Glutamatergic neuron (in vitro differentiated cells): Measurements from ENCODE around the gene MAML2. TPM values are rescaled to one million over a fixed set of nuclear protein-coding genes. Genes with fewer than 3 reads are reported as not detected.

Source experiments
- DNase-seq: peaks from one replicate; pipeline ENCODE4 v3.0.0; 2022
- H3K27ac Mint-ChIP-seq: one replicate; pipeline ENCODE4 v1.8.0; 2020; ENCODE audit warnings: mild to moderate bottlenecking, mixed read lengths, inconsistent platforms; ENCODE audit not compliant: unreplicated experiment
- H3K27me3 Mint-ChIP-seq: one replicate; pipeline ENCODE4 v1.8.0; 2020; ENCODE audit warnings: mild to moderate bottlenecking, moderate library complexity, mixed read lengths, inconsistent platforms; ENCODE audit not compliant: unreplicated experiment
- H3K36me3 Mint-ChIP-seq: one replicate; pipeline ENCODE4 v1.8.0; 2020; ENCODE audit warnings: mild to moderate bottlenecking, mixed read lengths, inconsistent platforms; ENCODE audit not compliant: unreplicated experiment
- H3K4me1 Mint-ChIP-seq: one replicate; pipeline ENCODE4 v1.8.0; 2020; ENCODE audit warnings: mild to moderate bottlenecking, low read depth, mixed read lengths, inconsistent platforms; ENCODE audit not compliant: unreplicated experiment
- H3K4me3 Mint-ChIP-seq: one replicate; pipeline ENCODE4 v1.8.0; 2020; ENCODE audit warnings: mild to moderate bottlenecking, mixed read lengths, inconsistent platforms; ENCODE audit not compliant: unreplicated experiment
- H3K9me3 Mint-ChIP-seq: one replicate; pipeline ENCODE4 v1.8.0; 2020; ENCODE audit warnings: mild to moderate bottlenecking, moderate library complexity, mixed read lengths, inconsistent platforms; ENCODE audit not compliant: unreplicated experiment
- total RNA-seq: library from RNA; stranded (reverse); fragmentation: NEBNext Ultra II Directional; extraction: Animal tissue kit (Norgen Biotek cat#: 25700); gene quantifications from one replicate; pipeline ENCODE4 v1.2.1, GENCODE V29; 2021; ENCODE audit not compliant: unreplicated experiment
- TF ChIP-seq, protein P1 (sequence below): fragments of 200-600 bp; sonication (generic); IDR thresholded peaks from one replicate; pipeline ENCODE4 v1.5.0; 2021; ENCODE audit not compliant: partially characterized antibody, unreplicated experiment

Gene MAML2
- total RNA-seq, 1 donor from 2014 or later = 2.1 TPM

GRCh38 chr11:95939091-95939490 is 403.9 kb downstream of the MAML2 start:
- H3K4me1 Mint-ChIP-seq = no peaks in the 10 kb centered on the region
- no peaks in the 10 kb centered on the region for H3K27me3 Mint-ChIP-seq
- DNase-seq = no peak
- no peak overlapping the region for H3K4me3 Mint-ChIP-seq
- peaks cover 8% of the 10 kb centered on the region for H3K36me3 Mint-ChIP-seq
- H3K27ac Mint-ChIP-seq = no peak overlapping the region
- TF ChIP-seq, protein P1, sequence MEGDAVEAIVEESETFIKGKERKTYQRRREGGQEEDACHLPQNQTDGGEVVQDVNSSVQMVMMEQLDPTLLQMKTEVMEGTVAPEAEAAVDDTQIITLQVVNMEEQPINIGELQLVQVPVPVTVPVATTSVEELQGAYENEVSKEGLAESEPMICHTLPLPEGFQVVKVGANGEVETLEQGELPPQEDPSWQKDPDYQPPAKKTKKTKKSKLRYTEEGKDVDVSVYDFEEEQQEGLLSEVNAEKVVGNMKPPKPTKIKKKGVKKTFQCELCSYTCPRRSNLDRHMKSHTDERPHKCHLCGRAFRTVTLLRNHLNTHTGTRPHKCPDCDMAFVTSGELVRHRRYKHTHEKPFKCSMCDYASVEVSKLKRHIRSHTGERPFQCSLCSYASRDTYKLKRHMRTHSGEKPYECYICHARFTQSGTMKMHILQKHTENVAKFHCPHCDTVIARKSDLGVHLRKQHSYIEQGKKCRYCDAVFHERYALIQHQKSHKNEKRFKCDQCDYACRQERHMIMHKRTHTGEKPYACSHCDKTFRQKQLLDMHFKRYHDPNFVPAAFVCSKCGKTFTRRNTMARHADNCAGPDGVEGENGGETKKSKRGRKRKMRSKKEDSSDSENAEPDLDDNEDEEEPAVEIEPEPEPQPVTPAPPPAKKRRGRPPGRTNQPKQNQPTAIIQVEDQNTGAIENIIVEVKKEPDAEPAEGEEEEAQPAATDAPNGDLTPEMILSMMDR = no peak
- no peaks in the 10 kb centered on the region for H3K9me3 Mint-ChIP-seq

DNA sequence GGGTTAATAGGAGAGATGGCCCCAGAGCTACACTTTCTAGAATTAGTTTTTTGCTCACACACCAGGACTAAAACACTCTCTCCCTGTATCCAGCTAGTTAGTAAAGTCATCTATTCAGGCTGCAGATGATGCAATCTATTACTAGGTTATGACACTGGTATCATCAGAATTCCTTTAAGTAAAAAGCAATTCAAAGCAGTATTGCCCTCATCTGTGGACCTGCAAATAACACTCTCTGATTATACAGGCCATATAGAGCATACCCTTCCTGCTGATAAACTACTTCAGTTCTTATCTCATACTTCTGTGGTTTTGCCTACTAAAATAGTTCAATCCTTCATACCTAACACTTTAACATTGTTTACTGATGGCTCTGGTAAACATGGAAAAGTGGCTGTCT is 405.6 kb downstream of the MAML2 start:
- Mint-ChIP-seq H3K27me3 (no peaks in the 10 kb centered on the region), H3K4me3 (no peak overlapping the region), H3K27ac (no peak overlapping the region), H3K4me1 (no peaks in the 10 kb centered on the region), H3K9me3 (no peaks in the 10 kb centered on the region), H3K36me3 (no peaks in the 10 kb centered on the region)
- no peak for DNase-seq
- TF ChIP-seq, protein P1 = no peak

- no peak for DNase-seq
- H3K4me3 Mint-ChIP-seq = no peak overlapping the region
- TF ChIP-seq, protein P1 = no peak
- H3K36me3 Mint-ChIP-seq = peaks cover 8% of the 10 kb centered on the region
- no peaks in the 10 kb centered on the region for H3K4me1 Mint-ChIP-seq
- no peaks in the 10 kb centered on the region for H3K27me3 Mint-ChIP-seq
- no peak overlapping the region for H3K27ac Mint-ChIP-seq
- peaks cover 1% of the 10 kb centered on the region for H3K9me3 Mint-ChIP-seq
These were observed 409.4 kb downstream of the MAML2 start for GRCh38 chr11:95933594-95933993.

- Mint-ChIP-seq H3K9me3 (peaks cover 1% of the 10 kb centered on the region), H3K4me3 (no peak overlapping the region), H3K27ac (no peak overlapping the region), H3K36me3 (peaks cover 8% of the 10 kb centered on the region), H3K27me3 (no peaks in the 10 kb centered on the region), H3K4me1 (no peaks in the 10 kb centered on the region)
- TF ChIP-seq, protein P1 = no peak
- DNase-seq = no peak
These were observed 411.1 kb downstream of the MAML2 start for GRCh38 chr11:95931916-95932315.

- TF ChIP-seq, protein P1 = no peak
- DNase-seq = no peak
- Mint-ChIP-seq H3K9me3 (peaks cover 1% of the 10 kb centered on the region), H3K27me3 (no peaks in the 10 kb centered on the region), H3K4me1 (no peaks in the 10 kb centered on the region), H3K36me3 (peaks cover 8% of the 10 kb centered on the region), H3K27ac (no peak overlapping the region), H3K4me3 (no peak overlapping the region)
These were observed 412.0 kb downstream of the MAML2 start for GRCh38 chr11:95930948-95931347.
